Astrocyte of the hippocampus (primary cell): ENCODE data around the gene MISFA.
"Not testable (repeated sequence)": the region's sequence is repeated elsewhere in the genome, so short reads cannot be mapped to it uniquely, and the experiment has no call there.

Experiments used
- DNase-seq: peaks from one replicate; pipeline ENCODE4 v3.0.0; 2011; ENCODE audit warnings: low read depth, low spot score

Gene MISFA

DNA sequence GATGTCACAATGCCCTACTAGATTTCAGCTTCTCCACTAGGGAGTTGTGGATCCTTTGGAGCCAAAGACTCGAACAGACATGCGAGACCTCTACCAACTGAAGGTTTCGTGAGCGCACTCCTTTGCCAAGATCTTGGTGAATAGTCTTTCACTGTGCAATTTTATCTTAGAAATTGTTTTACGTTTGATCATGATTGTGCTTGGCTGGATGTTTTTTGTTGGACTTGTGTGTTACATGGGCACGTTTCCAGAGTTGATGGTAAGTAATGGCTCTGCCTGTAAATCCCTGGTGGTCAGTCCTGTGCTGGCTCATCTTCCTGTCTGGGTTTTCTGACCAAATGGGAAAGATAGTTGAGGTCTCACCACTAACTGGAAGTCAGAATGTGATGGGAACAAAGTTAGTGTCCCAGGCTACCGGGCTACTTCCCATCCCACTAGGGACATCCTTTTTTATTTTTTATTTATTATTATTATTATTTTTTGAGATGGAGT, at the start of gene MISFA:
Gene MISFA (plus strand): TSS at position 51 of the 492 bp plus-strand sequence. CDS start 140 bp downstream, at position 191.
- DNase-seq = no peak

DNA sequence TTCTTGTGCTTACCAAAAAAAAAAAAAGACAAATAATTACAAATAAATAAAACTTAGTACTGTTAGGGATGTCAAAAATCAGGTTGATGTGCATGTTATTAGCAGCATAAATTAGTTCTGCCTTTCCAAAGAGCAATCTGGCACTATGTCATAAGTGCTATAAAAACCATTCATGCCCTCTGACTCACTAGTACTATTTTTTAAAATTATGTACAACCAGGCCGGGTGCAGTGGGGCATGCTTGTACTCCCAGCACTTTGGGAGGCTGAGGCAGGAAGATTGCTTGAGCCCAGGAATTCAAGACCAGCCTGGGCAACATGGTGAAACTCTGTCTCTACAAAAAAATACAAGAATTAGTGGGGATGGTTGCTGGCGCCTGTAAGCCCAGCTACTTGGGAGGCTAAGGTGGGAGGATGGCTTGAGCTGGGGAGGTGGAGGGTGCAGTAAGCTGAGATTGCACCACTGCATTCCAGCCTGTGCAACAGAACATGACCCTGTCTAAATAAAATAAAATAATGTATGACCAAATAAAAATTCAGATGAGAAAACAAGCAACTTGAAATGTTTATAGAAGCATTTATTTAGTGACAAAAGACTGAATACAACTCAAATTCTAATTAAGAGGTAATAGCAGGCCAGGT, 36.4 kb upstream of the MISFA start:
- no peak for DNase-seq

DNA sequence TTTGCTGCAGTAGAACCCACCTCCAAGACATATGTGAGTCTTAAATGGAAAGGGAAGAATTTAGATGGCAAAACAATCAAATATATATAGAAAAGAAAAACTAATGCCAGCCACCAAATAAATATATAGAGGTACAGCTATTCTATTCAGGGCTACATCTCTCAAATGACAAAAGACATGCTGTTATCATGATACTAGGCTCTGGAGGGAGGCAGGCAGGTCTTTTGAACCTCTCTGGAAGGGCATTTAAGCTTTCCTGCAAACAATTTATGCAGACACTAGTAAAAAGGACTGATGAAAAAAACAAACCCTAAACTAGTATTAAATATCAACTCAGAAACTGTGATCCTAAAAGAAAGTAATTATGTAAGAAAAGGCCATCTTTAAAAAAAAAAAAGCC, 35.4 kb upstream of the MISFA start:
- DNase-seq = no peak

DNA sequence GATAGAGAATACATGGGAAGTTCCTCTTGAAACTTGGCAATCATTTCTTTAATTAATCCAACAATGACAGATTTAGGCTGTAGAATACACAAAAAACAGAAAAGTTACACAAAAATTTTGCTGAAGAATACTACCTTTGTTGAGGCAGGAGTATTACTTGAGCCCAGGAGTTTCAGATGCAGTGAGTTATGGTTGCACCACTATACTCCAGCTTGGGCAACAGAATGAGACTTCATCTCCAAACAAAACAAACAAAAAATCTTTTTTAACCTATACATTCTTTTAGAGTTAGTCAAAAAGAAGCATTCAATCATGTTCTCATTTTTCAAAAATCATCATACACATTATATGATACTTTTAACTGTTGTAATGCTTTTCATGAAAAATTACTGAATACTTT, 33.2 kb upstream of the MISFA start:
- DNase-seq = no peak

DNA sequence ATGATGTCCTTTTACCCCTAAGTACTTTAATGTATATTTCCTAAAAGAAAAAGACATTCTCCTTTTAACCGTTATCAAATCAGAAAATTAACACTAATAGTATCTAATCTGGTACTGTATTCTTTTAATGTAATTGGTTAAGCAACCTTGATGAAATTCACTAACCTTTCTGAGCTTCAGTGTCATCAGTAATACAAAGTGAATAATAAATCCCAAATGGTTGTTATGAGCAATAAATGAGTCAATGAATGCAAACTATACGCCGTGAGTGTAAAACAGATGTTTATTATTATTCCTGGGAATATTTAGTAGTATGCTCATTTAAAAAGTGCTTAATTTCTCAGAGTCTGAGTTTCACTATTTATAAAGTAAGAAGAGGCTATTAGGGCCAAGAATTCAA, 32.5 kb upstream of the MISFA start:
- no peak for DNase-seq

DNA sequence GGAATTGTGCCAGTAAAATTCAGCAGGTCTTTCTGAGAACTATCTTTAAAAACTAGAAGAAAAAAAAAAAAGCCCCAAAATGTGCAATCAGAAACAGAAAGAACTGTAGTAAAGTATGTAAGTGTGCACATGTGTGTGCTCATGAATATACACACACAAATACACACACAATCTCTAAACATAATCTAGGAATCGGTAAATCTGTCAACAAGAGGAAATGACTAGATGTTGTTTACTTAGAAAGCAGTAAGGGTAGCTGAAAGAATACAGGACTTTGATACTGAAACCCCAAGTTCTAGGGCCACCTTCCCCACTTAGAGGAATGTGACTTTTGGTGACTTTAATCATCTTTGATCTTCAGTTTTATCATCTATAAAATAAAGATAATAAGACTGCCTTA, 24.2 kb upstream of the MISFA start:
- DNase-seq = no peak

DNA sequence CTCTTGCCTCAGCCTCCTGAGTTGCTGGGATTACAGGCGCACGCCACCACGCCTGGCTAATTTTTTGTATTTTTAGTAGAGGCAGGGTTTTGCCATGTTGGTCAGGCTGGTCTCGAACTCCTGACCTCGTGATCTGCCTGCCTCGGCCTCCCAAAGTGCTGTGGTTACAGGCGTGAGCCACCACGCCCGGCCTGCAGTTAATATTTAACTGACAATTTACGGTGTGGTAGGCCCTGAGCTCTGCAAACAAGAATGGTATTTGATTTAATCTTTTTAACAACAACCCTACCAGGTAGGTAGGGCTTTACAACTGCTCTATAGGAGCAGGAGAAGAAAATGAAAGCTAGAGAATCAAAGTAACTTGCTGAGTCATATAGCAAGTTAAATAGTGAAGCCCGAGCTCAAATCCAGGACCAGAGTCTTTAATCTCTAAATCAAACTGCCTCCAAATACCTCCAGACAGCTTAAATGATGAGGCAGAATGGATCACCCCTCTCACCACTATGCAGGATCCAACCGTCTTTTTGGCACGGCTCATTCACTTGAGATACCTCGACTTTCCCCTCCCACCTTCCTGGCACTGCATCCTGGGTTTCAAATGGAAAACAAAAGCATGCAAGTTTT, 20.5 kb upstream of the MISFA start:
- no peak for DNase-seq

DNA sequence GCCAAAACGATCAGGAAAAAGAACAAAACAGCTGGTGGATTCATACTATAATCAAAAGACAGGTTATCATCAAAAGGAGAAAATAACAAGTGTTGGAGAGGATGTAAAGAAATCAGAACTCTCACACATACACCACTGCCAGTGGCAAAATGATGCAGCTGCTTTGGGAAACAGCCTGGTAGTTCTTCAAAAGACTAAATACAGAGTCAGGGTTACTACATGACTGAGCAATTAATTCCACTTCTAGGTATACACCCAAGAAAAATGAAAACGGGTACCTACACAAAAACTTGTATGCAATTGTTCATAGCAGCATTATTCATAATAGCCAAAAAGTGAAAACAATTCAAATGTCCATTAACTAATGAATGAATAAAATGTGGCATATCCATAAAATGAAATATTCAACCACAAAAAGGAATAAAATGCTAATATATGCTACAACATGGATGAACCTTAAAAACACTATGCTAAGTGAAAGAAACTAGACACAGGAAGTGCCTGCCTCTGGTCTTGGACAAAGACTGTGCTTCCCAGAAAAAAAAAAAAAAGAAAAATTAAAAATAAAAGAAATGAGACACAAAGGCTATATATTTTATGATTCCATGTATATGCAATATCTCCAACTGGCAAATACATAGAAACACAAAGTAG, 19.3 kb upstream of the MISFA start:
- DNase-seq = no peak

DNA sequence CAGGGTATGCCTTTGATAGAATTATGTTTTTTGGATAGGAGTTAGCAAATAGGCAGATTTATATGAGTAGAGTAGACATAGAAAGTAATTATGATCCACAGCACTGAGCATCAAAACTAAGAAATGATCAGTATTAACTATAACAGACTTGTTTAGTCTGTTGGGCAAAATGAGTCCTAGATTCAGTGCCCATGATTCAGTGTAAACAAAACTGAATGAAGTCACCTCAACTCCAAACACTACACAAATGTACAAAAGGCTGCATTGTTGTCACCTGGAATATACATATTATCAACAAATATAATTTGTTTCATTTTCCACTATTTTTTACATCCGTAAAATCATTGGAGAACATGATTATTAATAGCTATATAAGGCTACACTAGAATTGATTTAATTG, 17.8 kb upstream of the MISFA start:
- no peak for DNase-seq

DNA sequence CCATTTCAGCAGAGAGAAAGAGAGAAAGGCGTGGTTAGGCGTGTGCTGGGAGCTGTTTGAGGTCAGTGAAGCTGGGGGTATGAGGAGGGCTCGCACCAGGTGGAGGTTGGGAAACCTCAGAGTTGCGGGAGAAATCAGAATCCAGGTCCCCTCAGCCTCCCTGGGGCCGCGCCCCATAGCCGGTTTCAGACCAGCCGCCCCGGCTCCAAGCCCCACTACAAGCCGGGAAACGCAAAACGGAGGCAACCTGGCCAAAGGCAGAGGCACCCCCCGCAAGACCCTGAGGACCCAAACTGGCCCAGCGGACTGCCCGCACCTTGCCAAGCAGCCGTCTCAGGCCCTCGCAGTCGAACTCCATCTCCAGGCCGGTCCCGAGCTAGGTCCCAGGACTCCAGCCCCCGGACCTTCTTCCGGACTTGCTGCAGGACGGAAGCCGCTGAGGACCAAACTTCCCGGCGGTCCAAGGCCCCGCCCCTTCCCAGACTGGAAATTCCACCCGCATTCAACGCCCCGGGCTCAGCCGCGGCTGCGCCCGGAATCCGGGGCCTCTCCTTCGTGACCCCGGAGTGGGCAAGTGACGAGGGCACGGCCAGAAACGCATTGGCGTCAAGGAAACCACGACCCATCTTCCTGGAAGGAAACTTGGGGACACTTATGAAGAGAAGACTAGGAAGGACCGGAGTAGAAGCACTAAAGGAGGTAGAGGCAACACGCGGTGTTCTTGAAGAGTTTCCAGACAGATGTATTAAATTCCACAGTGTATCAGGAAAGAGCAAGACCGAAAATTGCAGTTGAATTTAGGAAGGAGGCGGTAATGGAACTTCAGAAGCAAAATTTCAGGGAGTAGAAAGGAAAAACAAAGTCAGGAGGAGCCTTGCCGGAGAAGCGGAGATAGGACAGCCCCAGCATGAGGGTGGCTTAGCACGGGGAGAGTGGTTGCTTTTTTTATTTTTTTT, 11.0 kb upstream of the MISFA start, which contains the start of gene UEVLD:
Gene UEVLD (minus strand): TSS at position 438 of the 956 bp plus-strand sequence. CDS start 80 bp downstream, at position 358.
- peak; percentile 96 for DNase-seq

DNA sequence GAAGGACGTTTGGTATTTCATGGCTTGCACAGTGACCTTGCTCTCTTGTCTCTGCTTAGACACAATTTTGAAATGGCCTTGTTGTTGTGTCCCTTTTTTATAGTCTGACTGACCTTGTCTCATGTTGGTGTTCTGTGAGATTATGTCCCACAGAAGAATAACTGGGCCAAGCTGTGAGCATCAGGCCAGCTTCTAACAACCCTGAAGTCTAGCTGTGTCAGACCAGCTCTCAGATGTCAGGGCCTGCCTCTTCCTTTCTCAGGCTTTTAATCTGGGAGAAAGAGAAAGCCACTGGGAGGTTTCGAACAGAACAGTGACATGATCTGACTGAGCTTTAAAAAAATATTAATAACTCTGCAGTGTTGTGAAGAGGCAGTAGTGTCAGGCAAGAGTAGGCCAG, 9.0 kb upstream of the MISFA start:
- no peak for DNase-seq

DNA sequence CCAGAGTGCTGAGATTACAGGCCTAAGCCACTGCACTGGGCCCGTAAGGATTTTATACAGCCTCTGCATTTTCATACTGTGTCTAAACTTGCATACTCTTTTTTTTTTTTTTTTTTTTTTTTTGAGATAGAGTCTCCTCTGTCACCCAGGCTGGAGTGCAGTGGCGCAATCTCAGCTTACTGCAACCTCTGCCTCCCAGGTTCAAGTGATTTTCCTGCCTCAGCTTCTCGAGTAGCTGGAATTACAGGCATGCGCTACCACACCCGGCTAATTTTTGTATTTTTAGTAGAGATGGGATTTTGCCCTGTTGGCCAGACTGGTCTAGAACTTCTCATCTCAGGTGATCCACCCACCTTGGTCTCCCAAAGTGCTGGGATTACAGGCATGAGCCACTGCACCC, 5.5 kb upstream of the MISFA start:
- not testable (repeated sequence) for DNase-seq

DNA sequence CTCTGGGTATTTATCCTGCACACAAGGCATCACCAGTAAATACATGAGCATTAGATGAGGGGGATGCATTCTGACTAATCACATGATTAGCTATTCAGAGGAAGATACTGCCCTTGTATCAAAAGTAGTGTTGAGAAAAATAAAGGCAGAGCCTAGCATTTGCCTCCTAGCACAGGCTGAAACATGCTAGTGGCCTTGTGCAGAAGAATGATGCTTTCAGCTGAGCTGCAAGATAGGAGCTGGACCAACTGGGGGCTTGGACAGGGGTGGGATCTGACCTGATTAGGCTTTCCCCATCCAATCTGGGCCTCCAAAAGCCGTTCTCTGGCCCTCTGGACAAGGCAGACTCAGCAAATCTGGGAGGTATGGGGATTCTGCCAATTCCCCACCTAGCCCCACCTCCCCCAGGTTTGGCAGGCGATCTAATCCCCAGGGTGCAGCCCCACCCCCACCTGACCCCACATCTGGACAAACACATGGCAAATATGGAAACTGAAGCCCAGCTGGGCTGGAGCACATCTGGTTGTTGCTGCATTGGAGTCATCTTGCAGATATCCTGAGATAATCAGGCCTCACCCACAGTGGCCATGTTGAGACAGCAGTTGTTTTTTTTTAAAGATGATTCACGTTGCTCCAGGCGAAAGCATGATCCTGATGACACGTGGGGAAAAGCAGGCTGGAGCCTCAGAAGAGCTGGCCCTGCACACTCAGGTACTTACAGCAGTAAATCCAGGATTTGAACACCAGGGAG, 4.4 kb upstream of the MISFA start:
- peak; percentile 10 for DNase-seq

DNA sequence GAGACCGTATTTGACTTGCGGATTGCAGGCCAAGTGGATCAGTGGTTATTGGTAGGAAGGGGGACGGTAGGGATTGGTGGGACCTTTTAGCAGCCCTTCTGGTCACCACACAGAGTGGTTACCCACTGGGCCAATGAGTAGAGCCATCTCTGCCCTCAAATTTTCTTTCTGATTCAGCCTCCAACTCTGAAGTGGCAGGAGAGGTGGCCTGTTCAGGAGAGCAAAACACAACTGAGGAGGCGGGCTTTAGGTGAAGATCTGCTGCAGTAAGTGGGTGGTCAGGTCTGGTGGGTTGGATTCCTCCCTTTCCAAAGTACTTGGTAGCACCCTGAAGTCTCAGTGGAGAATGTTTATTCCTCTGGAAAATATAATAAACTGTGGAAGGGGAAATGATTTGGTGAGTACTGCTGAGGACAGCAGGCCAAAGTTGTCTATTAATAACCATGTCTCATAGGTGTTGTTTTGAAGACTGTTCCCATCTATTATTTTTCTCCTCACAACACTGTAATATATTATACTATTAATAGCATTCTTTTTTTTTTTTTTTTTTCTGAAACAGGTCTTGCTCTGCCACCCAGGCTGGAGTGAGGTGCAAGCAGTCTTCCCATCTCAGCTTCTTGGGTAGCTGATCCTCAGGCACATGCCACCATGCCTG, 1.5 kb downstream of the MISFA start:
- no peak for DNase-seq

DNA sequence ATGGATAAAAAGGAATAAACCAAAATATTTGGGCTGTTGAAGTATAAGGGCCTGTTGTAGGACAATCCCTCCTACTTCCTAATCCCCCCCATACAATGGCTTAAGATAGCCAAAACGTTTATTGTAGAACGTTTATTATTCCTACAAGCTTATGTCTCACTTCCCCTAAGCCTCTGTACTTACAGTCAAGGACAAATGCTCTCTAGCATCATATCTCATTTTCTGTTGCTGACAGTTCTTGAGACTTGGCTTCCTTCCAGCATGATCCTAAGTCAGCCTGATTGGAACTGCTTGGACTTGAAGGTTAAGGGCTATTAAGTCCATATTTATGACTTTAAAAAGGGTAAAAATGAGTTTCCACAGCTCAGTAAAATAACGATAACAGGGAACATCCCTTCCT, 8.8 kb downstream of the MISFA start:
- no peak for DNase-seq

DNA sequence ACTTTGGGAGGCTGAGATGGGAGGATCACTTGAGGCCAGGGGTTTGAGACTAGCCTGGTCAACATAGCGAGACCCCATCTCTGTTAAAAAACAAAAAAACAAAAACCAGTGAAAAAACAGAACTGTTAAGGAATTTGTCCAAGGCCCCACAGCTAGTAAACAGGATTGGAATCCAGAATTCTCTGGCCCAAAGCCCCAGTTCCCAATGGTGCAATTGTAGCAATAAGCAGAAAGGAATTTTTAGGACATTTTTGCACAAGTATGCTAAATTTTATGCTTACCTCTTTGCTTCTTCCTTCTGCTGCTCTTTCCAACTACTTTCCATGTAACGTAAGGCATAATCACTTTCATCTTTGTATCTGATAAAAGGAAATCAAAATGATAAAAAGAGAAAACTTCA, 11.6 kb downstream of the MISFA start:
- DNase-seq = no peak

DNA sequence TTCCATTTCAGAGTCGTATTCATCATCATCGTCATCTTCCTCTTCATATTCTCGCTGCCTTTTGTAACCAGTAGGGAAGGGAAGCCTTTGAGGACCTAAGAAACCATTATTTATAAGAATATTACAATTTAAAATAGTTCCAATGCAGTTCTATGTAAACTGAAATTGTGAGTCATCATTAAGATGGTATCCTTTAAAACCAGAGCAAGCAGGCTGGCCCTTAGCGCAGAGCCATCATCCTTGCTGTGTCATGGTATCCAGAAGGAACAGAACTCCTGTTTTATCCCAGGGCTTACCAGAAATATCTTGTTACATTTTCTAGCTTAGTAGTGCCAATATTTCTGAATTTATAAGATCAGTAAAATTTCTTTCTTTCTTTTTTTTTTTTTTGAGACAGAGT, 12.8 kb downstream of the MISFA start:
- no peak for DNase-seq

DNA sequence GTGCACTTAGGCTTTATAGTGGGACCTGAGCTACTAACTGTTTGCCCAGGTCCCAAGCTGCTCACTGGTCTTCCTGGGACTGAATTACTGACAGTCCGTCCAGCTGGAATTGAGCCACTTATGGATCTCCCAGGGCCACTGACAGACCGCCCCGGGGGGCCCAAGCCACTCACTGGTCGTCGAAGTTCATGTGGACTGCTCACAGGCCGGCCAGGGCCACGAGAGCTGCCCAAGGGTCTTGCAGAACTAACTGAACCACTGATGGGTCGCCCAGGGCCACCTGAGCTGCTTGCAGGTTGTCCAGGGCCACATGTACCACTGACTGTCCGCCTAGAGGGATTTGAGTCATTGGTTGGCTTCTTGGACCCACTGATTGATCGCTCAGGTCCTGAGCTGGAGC, 15.1 kb downstream of the MISFA start:
- DNase-seq = no peak

DNA sequence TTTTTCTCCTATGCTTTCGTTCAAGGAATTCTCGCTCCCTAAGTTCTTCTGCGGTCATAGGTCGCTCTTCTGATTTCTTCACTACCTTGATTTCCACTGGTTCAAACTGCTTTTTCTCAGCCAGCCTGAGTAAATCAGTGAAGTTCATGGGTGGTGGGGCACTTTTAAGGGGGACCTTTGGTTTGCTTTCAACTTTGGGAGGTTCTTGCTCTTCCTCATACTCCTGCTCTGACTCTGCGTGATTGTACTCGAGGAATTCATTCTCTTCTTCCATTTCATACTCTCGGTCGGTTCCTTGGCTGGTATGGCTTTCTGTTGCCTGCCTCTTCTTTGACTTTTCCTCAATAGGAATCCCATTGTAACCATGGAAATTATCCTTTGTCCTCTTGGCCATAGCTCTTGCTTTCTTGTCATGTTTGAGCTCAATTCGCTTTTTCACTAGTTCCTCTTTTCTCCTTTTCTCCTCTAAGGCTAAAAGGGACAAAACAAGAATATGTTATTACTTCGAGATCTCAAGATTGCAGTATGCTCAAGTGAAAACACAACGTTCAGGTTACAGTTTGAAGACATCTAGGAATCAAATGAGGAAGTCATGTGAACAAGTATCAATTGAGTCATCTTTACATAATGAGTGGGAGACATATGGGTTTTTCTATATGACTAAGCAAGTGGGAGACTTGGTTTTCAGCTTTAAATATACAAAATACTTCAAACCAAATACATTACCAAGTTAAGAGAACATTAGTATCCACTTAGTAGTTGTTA, 16.2 kb downstream of the MISFA start:
- DNase-seq = no peak
